Duodenal mucosa (tissue), 2 donors: ENCODE data around the gene CNTN2.

ENCODE experiments used
- H3K27ac ChIP-seq: one replicate; pipeline ENCODE4 v1.7.0; 2013; ENCODE audit warnings: low read depth, low read length
- H3K27me3 ChIP-seq, 2 donors: one replicate each; pipeline ENCODE4 v1.7.0; 2013; ENCODE audit warnings: low read length in 2 of 2, control low read depth in 1 of 2; ENCODE audit not compliant: insufficient read depth in 2 of 2, control insufficient read depth in 1 of 2
- H3K36me3 ChIP-seq, 2 donors: one replicate each; pipeline ENCODE4 v1.7.0; 2013; ENCODE audit warnings: low read length in 2 of 2, control low read depth in 1 of 2; ENCODE audit not compliant: insufficient read depth in 2 of 2, control insufficient read depth in 1 of 2
- H3K4me1 ChIP-seq, 2 donors: one replicate each; pipeline ENCODE4 v1.7.0; 2013; ENCODE audit warnings: low read length in 2 of 2, control low read depth in 1 of 2; ENCODE audit not compliant: insufficient read depth in 2 of 2, control insufficient read depth in 1 of 2
- H3K4me3 ChIP-seq, 2 donors: one replicate each; pipeline ENCODE4 v1.7.0; 2013; ENCODE audit warnings: low read length in 2 of 2, low read depth in 1 of 2
- H3K9ac ChIP-seq, 2 donors: one replicate each; pipeline ENCODE4 v1.7.0; 2013; ENCODE audit warnings: low read length in 2 of 2, low read depth in 1 of 2
- H3K9me3 ChIP-seq, 2 donors: one replicate each; pipeline ENCODE4 v1.7.0; 2013; ENCODE audit warnings: low read length in 2 of 2, control low read depth in 1 of 2; ENCODE audit not compliant: control insufficient read depth in 1 of 2

Gene CNTN2

GRCh38 chr1:205071028-205071409 lies 28.0 kb downstream of the CNTN2 start:
- H3K36me3 ChIP-seq: no peaks in the 10 kb centered on the region
- peaks cover 0 to 9% of the 10 kb centered on the region in 2 donors for H3K4me1 ChIP-seq
- H3K27me3 ChIP-seq: no peaks in the 10 kb centered on the region
- no peaks in the 10 kb centered on the region for H3K9me3 ChIP-seq
- H3K27ac ChIP-seq: no peak overlapping the region
- H3K9ac ChIP-seq: no peak overlapping the region
- no peak overlapping the region for H3K4me3 ChIP-seq

DNA sequence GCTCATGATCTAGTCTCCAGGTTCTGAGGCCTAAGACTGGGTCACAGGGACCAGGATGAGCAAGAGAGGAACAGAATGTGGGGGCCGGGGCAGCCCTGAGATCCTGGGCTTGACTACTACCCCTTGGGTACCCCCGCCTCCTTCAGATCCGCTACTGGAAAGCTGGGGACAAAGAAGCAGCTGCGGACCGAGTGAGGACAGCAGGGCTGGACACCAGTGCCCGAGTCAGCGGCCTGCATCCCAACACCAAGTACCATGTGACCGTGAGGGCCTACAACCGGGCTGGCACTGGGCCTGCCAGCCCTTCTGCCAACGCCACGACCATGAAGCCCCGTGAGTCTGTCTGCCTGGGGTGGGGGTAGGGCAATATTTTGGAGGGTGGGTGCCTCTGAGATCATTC lies 28.8 kb downstream of the CNTN2 start:
- Histone ChIP-seq H3K9me3 (no peaks in the 10 kb centered on the region), H3K27ac (no peak overlapping the region), H3K9ac (no peak overlapping the region), H3K27me3 (no peaks in the 10 kb centered on the region), H3K4me3 (no peak overlapping the region), H3K36me3 (no peaks in the 10 kb centered on the region), H3K4me1 (peaks cover 0 to 2% of the 10 kb centered on the region in 2 donors)

DNA sequence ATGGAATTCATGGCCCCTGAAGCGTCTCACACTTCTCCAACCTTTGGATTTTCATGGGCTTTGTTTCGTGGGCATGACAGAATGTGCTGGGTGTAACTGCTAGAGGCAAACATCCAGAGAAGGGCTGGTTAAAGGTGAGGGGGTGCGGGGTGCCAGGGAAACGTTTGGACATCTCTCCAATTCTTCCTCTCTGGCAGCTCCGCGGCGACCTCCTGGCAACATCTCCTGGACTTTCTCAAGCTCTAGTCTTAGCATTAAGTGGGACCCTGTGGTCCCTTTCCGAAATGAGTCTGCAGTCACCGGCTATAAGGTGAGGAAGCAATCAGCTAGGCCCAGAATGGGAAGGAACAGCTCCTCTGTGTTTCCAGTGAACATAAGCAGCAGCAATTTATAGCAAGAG lies 29.3 kb downstream of the CNTN2 start:
- Histone ChIP-seq H3K9ac (no peak overlapping the region), H3K27me3 (no peaks in the 10 kb centered on the region), H3K4me1 (no peaks in the 10 kb centered on the region), H3K4me3 (no peak overlapping the region), H3K9me3 (no peaks in the 10 kb centered on the region), H3K27ac (no peak overlapping the region), H3K36me3 (no peaks in the 10 kb centered on the region)

- no peaks in the 10 kb centered on the region for H3K4me1 ChIP-seq
Observed at GRCh38 chr1:205072881-205073280, 29.9 kb downstream of the CNTN2 start.

DNA sequence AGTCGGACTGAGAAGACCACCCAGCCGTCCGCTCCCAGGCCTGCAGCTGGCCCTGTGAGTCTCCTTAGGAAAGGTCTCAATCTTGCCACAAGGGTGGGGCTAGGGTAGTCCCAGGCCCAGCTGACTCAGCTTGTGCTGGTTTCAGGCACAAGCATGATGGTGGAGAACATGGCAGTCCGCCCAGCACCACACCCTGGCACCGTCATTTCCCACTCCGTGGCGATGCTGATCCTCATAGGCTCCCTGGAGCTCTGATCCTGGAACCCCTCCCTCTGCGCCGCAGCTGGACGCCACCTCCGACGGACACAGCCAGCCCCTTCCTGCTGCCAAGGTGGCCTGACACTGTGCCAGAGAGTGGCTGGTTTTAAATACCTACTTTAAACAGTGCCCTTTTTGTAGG lies 30.5 kb downstream of the CNTN2 start:
- Histone ChIP-seq H3K9me3 (no peaks in the 10 kb centered on the region), H3K9ac (no peak overlapping the region), H3K4me1 (no peaks in the 10 kb centered on the region), H3K4me3 (no peak overlapping the region), H3K27me3 (no peaks in the 10 kb centered on the region), H3K36me3 (no peaks in the 10 kb centered on the region), H3K27ac (no peak overlapping the region)

More at GRCh38 chr1:205072881-205073280, 29.9 kb downstream of the CNTN2 start:
- Histone ChIP-seq H3K27ac (no peak overlapping the region), H3K27me3 (no peaks in the 10 kb centered on the region), H3K4me3 (no peak overlapping the region), H3K36me3 (no peaks in the 10 kb centered on the region), H3K9ac (no peak overlapping the region), H3K9me3 (no peaks in the 10 kb centered on the region)

DNA sequence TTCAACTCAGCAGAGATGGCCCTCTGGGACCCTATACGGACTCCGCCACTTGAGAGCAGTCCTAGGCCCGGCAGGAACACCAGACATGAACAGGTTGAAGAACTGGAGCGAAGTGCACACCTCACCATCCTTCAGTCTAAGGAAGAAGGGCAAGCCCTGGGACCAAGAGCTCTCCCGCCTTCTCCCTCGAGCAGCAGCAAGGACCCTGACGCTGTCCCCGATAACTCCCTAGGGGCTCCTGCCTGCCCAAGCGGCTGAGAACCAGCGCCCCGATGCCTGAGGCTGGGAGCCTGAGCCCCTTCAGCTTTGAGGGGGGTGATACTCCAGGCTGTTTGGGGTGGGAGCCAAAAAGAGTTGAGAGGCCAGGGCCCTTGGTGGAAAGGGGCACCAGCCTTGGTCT lies 31.1 kb downstream of the CNTN2 start:
- Histone ChIP-seq H3K36me3 (no peaks in the 10 kb centered on the region), H3K4me1 (no peaks in the 10 kb centered on the region), H3K27me3 (no peaks in the 10 kb centered on the region), H3K4me3 (no peak overlapping the region), H3K9me3 (no peaks in the 10 kb centered on the region), H3K27ac (no peak overlapping the region), H3K9ac (no peak overlapping the region)

DNA sequence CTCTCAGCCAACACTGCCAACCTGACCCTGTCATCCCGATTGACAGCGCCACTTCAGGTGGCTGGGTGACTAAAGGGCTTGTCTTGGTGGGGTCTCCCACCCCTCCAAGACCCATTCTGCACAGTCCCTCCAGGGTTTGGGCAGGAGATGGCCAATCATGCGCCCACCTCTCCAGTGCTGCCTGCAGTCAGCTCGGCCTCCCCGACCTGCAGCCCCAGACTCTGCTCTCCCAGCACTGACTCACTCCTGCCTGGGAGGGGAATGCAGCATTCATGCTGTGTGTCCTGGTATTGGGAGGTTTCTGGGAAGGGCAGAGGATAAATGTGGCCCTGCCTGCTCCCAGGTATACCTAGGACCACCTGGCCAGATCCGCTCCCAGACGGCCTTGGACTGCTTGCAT lies 31.5 kb downstream of the CNTN2 start:
- no peak overlapping the region for H3K9ac ChIP-seq
- no peaks in the 10 kb centered on the region for H3K27me3 ChIP-seq
- no peak overlapping the region for H3K4me3 ChIP-seq
- no peak overlapping the region for H3K27ac ChIP-seq
- H3K9me3 ChIP-seq: no peaks in the 10 kb centered on the region
- no peaks in the 10 kb centered on the region for H3K36me3 ChIP-seq
- H3K4me1 ChIP-seq: no peaks in the 10 kb centered on the region

DNA sequence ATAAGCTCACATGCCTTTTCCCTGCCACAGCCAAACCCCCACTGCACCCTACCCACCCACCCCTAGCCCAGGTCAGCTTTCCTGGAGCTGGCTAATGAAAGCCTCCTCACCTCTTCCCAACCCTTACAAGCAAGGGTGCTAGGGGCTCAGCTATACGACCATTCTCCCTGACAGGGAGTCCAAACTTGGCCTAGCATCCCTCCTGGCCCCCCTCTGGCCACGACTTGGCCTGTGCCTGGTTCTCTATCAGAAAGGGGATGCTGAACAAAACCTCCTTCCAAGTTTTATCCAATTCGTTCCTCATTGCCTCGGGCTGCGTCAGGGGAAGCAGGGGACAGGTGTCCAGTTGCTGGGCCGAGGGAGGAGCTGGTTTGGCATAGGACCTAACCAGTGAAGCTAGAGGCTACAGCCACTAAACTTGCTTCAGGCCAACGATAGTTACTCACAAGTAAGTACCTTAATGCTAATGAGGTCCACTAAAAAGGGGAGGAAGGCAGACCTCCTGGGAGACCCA lies 32.7 kb downstream of the CNTN2 start:
- Histone ChIP-seq H3K36me3 (no peaks in the 10 kb centered on the region), H3K4me1 (no peaks in the 10 kb centered on the region), H3K9me3 (no peaks in the 10 kb centered on the region), H3K27ac (no peak overlapping the region), H3K9ac (no peak overlapping the region), H3K4me3 (no peak overlapping the region), H3K27me3 (no peaks in the 10 kb centered on the region)

DNA sequence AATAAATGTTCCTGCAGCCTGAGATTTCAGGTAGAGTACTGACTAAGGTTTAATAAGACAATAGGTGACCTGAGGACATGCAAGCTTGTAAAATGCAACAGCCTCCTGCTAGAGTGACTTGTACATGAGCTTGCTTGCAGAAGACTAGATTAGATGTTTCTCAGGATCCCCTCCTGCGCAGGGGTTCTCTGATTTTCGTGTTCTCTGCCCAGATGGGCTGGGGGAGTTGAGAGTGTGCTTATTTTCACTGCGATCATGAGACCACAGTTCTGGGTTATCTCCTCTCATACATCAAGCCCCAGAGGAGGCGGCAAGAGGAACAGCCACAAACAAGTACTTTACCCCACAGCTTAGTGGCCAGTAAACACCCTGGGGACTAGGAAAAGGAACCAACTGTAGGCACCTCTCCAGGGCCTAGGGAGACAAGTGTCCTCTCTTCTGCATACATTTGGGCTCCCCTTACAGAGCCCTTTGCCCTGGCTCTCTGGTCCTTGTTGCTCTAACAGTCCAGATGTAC lies 33.3 kb downstream of the CNTN2 start:
- H3K27ac ChIP-seq: no peak overlapping the region
- H3K9me3 ChIP-seq: no peaks in the 10 kb centered on the region
- H3K4me1 ChIP-seq: no peaks in the 10 kb centered on the region
- no peaks in the 10 kb centered on the region for H3K27me3 ChIP-seq
- H3K36me3 ChIP-seq: no peaks in the 10 kb centered on the region
- no peak overlapping the region for H3K4me3 ChIP-seq
- no peak overlapping the region for H3K9ac ChIP-seq

DNA sequence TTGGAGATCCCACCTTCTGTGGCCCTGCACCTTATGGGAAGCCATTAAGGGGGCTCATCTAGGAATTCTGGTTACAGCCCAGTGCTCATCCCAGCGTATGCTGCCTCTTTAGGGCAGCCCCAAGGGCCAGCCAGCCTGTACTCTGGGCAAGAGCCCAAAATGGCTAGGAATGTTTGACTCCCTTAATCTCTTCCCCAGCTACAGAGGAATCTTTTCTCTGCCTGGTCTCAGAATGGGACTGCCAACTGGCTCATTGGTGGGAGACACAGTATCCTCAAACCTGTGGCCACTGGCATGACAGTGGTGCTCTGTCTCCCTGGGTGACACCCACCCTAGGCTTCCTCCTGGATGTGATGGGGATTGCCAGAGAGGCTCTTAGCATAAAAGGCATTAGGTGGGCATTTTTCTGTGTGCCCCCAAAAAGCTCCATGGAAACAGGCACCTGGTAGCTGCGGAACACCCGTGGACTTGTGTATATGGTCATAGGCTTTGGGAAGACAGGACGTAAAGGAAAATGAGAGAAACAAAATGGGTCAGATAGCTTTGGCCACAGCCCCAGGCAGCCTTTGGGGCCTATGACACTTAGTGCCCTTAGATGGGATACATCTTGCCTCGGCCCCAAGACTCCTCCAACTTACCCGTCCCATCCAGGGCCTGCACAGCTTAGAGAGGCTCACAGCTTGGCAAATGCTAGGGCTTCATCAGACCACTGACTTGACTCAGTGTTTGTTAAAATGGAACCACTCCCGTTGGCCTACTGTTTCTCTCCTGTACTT lies 34.3 kb downstream of the CNTN2 start:
- Histone ChIP-seq H3K4me1 (no peaks in the 10 kb centered on the region), H3K36me3 (no peaks in the 10 kb centered on the region), H3K9ac (no peak overlapping the region), H3K27ac (no peak overlapping the region), H3K9me3 (no peaks in the 10 kb centered on the region), H3K27me3 (no peaks in the 10 kb centered on the region), H3K4me3 (no peak overlapping the region)
